ENCODE measurements around the gene SLC38A8. TPM values are rescaled to one million over a fixed set of nuclear protein-coding genes. Genes with fewer than 3 reads are reported as not detected.

SLC38A8 gene
- total and polyA plus RNA-seq, 9 donors, result 0.62 to 0.98 (median 0.66) TPM; not detected in 6

- Histone ChIP-seq H3K27me3 (no peaks in the 10 kb centered on the region), H3K27ac (no peak overlapping the region), H3K36me3 (no peaks in the 10 kb centered on the region), H3K4me1 (ENCODE audit: insufficient read depth) (no peaks in the 10 kb centered on the region), H3K4me3 (no peak overlapping the region), H3K9me3 (no peaks in the 10 kb centered on the region)
- DNase-seq, result no peak
- 71 to 80% (median 72%) methylated on average over 8 of the region's 8 CpGs for WGBS, 3 donors
- TF ChIP-seq POLR2A (IDR thresholded peaks at IDR 0.05) (no peak), EP300 (IDR thresholded peaks at IDR 0.05) (no peak)
- TF ChIP-seq, protein P1, sequence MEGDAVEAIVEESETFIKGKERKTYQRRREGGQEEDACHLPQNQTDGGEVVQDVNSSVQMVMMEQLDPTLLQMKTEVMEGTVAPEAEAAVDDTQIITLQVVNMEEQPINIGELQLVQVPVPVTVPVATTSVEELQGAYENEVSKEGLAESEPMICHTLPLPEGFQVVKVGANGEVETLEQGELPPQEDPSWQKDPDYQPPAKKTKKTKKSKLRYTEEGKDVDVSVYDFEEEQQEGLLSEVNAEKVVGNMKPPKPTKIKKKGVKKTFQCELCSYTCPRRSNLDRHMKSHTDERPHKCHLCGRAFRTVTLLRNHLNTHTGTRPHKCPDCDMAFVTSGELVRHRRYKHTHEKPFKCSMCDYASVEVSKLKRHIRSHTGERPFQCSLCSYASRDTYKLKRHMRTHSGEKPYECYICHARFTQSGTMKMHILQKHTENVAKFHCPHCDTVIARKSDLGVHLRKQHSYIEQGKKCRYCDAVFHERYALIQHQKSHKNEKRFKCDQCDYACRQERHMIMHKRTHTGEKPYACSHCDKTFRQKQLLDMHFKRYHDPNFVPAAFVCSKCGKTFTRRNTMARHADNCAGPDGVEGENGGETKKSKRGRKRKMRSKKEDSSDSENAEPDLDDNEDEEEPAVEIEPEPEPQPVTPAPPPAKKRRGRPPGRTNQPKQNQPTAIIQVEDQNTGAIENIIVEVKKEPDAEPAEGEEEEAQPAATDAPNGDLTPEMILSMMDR (IDR thresholded peaks at IDR 0.05), result no peak
- intact Hi-C loops (cut with DNase I), result loop anchor here in 3 of 4 donors (10.0 kb wide), 2 partner anchors 90 to 100 kb away; partner anchors contain the start of gene TAF1C (in 2 of the 3)
These were observed 42.7 kb upstream of the SLC38A8 start for GRCh38 chr16:84085271-84085667.

- 57 to 68% (median 60%) methylated on average over 11 of the region's 11 CpGs for WGBS, 3 donors
- Histone ChIP-seq H3K36me3 (no peaks in the 10 kb centered on the region), H3K4me1 (ENCODE audit: insufficient read depth) (no peaks in the 10 kb centered on the region), H3K27ac (no peak overlapping the region), H3K27me3 (no peaks in the 10 kb centered on the region), H3K9me3 (no peaks in the 10 kb centered on the region), H3K4me3 (no peak overlapping the region)
- intact Hi-C loops (cut with DNase I), result loop anchor here (5.0 to 10.0 kb wide), 3 partner anchors 90 to 100 kb away; partner anchors contain the start of gene TAF1C (in 2 of the 4)
- DNase-seq, result peak; percentile 48 to 65 (median 56)
- TF ChIP-seq, protein P1 (IDR thresholded peaks at IDR 0.05), result peak; percentile 9 to 45 (median 33)
- no peak for TF ChIP-seq EP300 (IDR thresholded peaks at IDR 0.05)
These were observed 42.1 kb upstream of the SLC38A8 start for GRCh38 chr16:84084570-84085270.

- Histone ChIP-seq H3K36me3 (no peaks in the 10 kb centered on the region), H3K4me3 (no peak overlapping the region), H3K4me1 (ENCODE audit: insufficient read depth) (no peaks in the 10 kb centered on the region), H3K9me3 (no peaks in the 10 kb centered on the region), H3K27me3 (no peaks in the 10 kb centered on the region), H3K27ac (no peak overlapping the region)
- no peak for DNase-seq
- WGBS, 3 donors, result 76 to 77% (median 76%) methylated on average over 11 of the region's 11 CpGs
- intact Hi-C loops (cut with DNase I), result loop anchor here (5.0 to 10.0 kb wide), 3 partner anchors 92 to 102 kb away; partner anchors contain the start of gene TAF1C (in 2 of the 4)
- TF ChIP-seq POLR2A (IDR thresholded peaks at IDR 0.05), result no peak
These were observed 40.4 kb upstream of the SLC38A8 start for GRCh38 chr16:84082835-84083569.

DNA sequence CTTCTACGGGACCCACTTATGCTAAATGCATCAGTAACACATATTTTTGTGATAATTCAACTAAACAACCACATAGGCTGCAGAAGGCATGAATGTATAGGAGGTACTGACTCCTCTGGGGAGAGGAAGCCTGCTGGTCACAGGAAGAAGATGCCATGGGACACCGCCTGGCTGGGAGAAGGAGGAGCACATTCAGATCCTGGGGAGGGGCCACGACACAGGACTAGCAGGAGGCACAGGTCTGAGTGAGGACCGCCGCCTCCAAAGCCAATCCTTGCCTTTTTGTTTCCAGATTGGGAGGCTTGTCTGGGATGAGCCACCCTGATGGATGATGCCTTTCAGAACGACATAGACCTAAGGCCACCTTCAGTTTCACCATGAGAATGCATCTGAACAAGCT, 39.5 kb upstream of the SLC38A8 start:
- H3K4me3 ChIP-seq, result no peak overlapping the region
- H3K9me3 ChIP-seq, result no peaks in the 10 kb centered on the region
- intact Hi-C loops (cut with DNase I), result loop anchor here (5.0 to 10.0 kb wide), 3 partner anchors 93 to 103 kb away; partner anchors contain the start of gene TAF1C (in 2 of the 4)
- no peaks in the 10 kb centered on the region for H3K36me3 ChIP-seq
- 81 to 89% (median 84%) methylated on average over 6 of the region's 6 CpGs for WGBS, 3 donors
- H3K4me1 ChIP-seq (ENCODE audit: insufficient read depth), result no peaks in the 10 kb centered on the region
- DNase-seq, result no peak
- no peaks in the 10 kb centered on the region for H3K27me3 ChIP-seq
- H3K27ac ChIP-seq, result no peak overlapping the region
- TF ChIP-seq, protein P1 (IDR thresholded peaks at IDR 0.05), result no peak
- TF ChIP-seq POLR2A (IDR thresholded peaks at IDR 0.05), result no peak
- TF ChIP-seq EP300 (IDR thresholded peaks at IDR 0.05), result no peak
